ENCODE results near the gene NINL. TPM values are rescaled to one million over a fixed set of nuclear protein-coding genes. Genes with fewer than 3 reads are reported as not detected.

Gene NINL
- total RNA-seq, 1 experiment from 2014 or later = 1.2 TPM

DNA sequence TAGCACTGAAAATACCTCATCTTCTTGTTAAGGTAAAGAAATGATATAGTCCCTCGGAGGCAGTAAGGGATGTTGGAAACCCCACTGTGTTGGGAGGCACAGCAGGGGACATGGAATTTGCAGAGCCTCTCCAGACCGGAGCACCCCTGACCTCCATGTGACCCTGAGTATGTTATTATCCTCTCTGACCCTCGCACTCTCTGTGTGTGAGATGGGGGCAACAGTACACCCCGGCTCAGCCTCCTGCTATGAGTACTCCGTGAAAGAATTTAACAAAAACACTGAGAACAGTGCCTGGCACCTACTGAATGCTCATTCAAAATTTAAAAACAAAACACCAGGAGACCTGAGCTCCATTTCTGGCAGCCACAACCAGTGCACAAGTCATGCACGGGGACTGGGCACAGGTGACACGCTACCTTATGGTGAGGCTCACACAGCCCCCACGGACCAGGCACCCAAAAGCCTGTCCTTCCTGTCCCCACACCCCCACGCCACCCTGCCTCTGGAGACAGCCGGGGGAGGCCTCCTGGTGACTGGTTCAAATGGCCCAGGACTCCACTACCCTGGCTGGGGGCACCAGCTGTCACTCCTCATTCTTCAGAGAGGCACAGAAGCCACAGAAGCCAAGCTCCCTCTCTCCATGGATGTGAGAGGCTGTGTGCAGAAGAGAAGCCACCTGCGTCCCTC, 6.1 kb downstream of the NINL start:
- Mint-ChIP-seq H3K4me1 (ENCODE audit: insufficient read depth, unreplicated experiment) (no peaks in the 10 kb centered on the region), H3K27ac (ENCODE audit: low read depth, unreplicated experiment) (no peak overlapping the region), H3K9me3 (ENCODE audit: unreplicated experiment) (no peaks in the 10 kb centered on the region), H3K27me3 (ENCODE audit: insufficient read depth, unreplicated experiment) (no peaks in the 10 kb centered on the region), H3K36me3 (ENCODE audit: insufficient read depth, unreplicated experiment) (no peaks in the 10 kb centered on the region), H3K4me3 (ENCODE audit: unreplicated experiment) (no peak overlapping the region)
- intact Hi-C loops (cut with micrococcal nuclease) = no loop called here
- DNase-seq (ENCODE audit: unreplicated experiment) = no peak
- no TSS peak for BruUV-seq (replicated peaks)
- POLR2A ChIA-PET = no interaction called here
- CTCF ChIA-PET = interaction anchor here (0.5 to 1.2 kb wide), 7 partner anchors 12 to 140 kb away, joined by 3 to 5 read pairs (median 3); no protein-coding TSS in a partner anchor
- TF ChIP-seq, protein P1, sequence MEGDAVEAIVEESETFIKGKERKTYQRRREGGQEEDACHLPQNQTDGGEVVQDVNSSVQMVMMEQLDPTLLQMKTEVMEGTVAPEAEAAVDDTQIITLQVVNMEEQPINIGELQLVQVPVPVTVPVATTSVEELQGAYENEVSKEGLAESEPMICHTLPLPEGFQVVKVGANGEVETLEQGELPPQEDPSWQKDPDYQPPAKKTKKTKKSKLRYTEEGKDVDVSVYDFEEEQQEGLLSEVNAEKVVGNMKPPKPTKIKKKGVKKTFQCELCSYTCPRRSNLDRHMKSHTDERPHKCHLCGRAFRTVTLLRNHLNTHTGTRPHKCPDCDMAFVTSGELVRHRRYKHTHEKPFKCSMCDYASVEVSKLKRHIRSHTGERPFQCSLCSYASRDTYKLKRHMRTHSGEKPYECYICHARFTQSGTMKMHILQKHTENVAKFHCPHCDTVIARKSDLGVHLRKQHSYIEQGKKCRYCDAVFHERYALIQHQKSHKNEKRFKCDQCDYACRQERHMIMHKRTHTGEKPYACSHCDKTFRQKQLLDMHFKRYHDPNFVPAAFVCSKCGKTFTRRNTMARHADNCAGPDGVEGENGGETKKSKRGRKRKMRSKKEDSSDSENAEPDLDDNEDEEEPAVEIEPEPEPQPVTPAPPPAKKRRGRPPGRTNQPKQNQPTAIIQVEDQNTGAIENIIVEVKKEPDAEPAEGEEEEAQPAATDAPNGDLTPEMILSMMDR (IDR thresholded peaks at IDR 0.05; ENCODE audit: unreplicated experiment) = no peak

DNA sequence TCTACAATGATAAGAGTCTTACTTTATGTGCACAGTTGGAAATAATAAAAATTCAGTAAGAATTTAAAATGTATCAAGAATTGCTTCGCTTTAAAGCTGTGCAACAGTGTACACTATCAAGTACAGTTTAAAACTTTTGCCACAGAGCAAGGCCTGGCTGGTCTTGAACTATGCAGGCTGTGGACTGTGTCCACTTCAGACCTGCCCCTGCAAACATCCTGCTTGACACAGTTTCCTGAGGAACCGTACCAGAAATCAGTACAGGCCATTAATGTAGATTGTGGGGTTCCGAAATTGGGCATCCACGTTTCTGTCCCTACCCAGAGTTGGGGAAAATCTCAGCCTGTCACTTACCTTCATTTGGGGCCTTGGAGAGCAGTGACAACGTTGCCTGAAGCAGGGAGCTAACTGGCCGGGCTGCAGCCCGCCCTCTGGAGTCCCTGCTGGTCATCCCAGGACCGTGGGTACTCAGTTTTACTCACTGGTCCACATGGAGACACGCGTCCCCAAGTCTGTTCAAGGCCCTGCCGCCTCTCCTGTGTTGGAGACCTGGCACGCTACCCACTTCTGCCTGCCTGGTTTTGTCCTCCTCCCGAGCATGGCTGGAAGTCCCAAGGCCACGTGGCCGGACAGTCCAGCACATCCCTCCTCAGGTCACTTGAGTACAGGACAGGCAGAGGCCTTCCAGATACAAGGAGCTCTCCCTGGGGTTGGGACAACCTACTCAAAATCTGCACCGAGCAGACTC, 8.4 kb downstream of the NINL start:
- Mint-ChIP-seq H3K36me3 (ENCODE audit: insufficient read depth, unreplicated experiment) (no peaks in the 10 kb centered on the region), H3K9me3 (ENCODE audit: unreplicated experiment) (no peaks in the 10 kb centered on the region), H3K27ac (ENCODE audit: low read depth, unreplicated experiment) (no peak overlapping the region), H3K4me3 (ENCODE audit: unreplicated experiment) (no peak overlapping the region), H3K27me3 (ENCODE audit: insufficient read depth, unreplicated experiment) (no peaks in the 10 kb centered on the region), H3K4me1 (ENCODE audit: insufficient read depth, unreplicated experiment) (no peaks in the 10 kb centered on the region)
- ChIA-PET CTCF (interaction anchor here (0.6 kb wide), 1 partner anchor 13 kb away, joined by 3 read pairs; no protein-coding TSS in a partner anchor), POLR2A (interaction anchor here (0.6 kb wide), 1 partner anchor 82 kb away, joined by 3 read pairs; no protein-coding TSS in a partner anchor)
- BruUV-seq (replicated peaks) = no TSS peak
- no peak for DNase-seq (ENCODE audit: unreplicated experiment)
- TF ChIP-seq, protein P1 (IDR thresholded peaks at IDR 0.05; ENCODE audit: unreplicated experiment) = no peak
- intact Hi-C loops (cut with micrococcal nuclease) = no loop called here

DNA sequence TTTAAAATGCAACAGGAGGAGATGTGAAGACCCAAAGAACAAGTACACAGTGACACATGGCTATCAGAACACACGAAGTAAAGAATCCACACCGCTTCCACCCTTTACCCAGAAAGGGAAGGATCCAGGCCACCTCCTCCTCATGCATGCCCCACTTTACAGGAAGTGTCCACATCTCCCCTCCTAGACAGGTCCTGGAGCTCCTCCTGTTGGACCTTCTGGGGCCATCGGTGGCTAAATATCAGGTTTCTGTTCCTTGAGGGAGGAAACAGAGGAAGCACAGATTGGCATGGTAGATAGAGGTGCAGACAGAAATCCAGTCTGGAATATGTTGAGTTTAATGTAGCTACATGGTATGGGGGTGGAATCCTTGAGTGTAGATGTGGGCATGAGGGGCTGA, 10.9 kb downstream of the NINL start:
- Mint-ChIP-seq H3K27ac (ENCODE audit: low read depth, unreplicated experiment) (no peak overlapping the region), H3K4me3 (ENCODE audit: unreplicated experiment) (no peak overlapping the region), H3K4me1 (ENCODE audit: insufficient read depth, unreplicated experiment) (no peaks in the 10 kb centered on the region), H3K9me3 (ENCODE audit: unreplicated experiment) (no peaks in the 10 kb centered on the region), H3K27me3 (ENCODE audit: insufficient read depth, unreplicated experiment) (no peaks in the 10 kb centered on the region), H3K36me3 (ENCODE audit: insufficient read depth, unreplicated experiment) (no peaks in the 10 kb centered on the region)
- DNase-seq (ENCODE audit: unreplicated experiment) = peak; percentile 54
- intact Hi-C loops (cut with micrococcal nuclease) = no loop called here
- TF ChIP-seq, protein P1 (IDR thresholded peaks at IDR 0.05; ENCODE audit: unreplicated experiment) = no peak
- CTCF ChIA-PET = interaction anchor here (0.6 to 1.1 kb wide), 5 partner anchors 34 to 633 kb away, joined by 3 to 7 read pairs (median 4); no protein-coding TSS in a partner anchor
- no TSS peak for BruUV-seq (replicated peaks)
- POLR2A ChIA-PET = no interaction called here
